Measurements from ENCODE around the gene SPSB1.
A peak's percentile ranks its signal among the peaks of the same experiment; 100 is the strongest.

SPSB1 gene

GRCh38 chr1:9314111-9314510, 21.4 kb downstream of the SPSB1 start:
- Histone ChIP-seq H3K27me3 (ENCODE audit: insufficient read depth, low read depth) (no peaks in the 10 kb centered on the region), H2AFZ (ENCODE audit: low read depth) (no peak overlapping the region), H4K20me1 (ENCODE audit: insufficient read depth) (no peaks in the 10 kb centered on the region), H3K36me3 (ENCODE audit: insufficient read depth) (no peaks in the 10 kb centered on the region), H3K27ac (peak overlapping the region; percentile 84; the same call in 1 of the 2 replicates), H3K4me2 (peak overlapping the region; percentile 96), H3K4me1 (ENCODE audit: low read depth, poor library complexity, severe bottlenecking) (peaks cover 68% of the 10 kb centered on the region), H3K79me2 (ENCODE audit: insufficient read depth, low read depth) (peaks cover 53% of the 10 kb centered on the region), H3K4me3 (IDR thresholded peaks at IDR 0.05; ENCODE audit: insufficient read depth, low read depth, low read length) (no peak overlapping the region), H3K9ac (no peak overlapping the region)
- TF ChIP-seq CTCF (conservative IDR thresholded peaks at IDR 0.05; ENCODE audit: low read depth, low read length), result no peak

- Histone ChIP-seq H3K36me3 (ENCODE audit: insufficient read depth) (no peaks in the 10 kb centered on the region), H3K9ac (peak overlapping the region; percentile 56; the same call in 1 of the 2 replicates), H3K4me2 (peak overlapping the region; percentile 96), H3K4me3 (IDR thresholded peaks at IDR 0.05; ENCODE audit: insufficient read depth, low read depth, low read length) (no peak overlapping the region), H3K27ac (peak overlapping the region; percentile 84), H3K27me3 (ENCODE audit: insufficient read depth, low read depth) (no peaks in the 10 kb centered on the region), H3K79me2 (ENCODE audit: insufficient read depth, low read depth) (peaks cover 49% of the 10 kb centered on the region), H2AFZ (ENCODE audit: low read depth) (peak overlapping the region; percentile 61), H3K4me1 (ENCODE audit: low read depth, poor library complexity, severe bottlenecking) (peaks cover 61% of the 10 kb centered on the region), H4K20me1 (ENCODE audit: insufficient read depth) (no peaks in the 10 kb centered on the region)
- TF ChIP-seq CTCF (conservative IDR thresholded peaks at IDR 0.05; ENCODE audit: low read depth, low read length), result no peak
Observed at GRCh38 chr1:9314711-9315379, 22.2 kb downstream of the SPSB1 start.

GRCh38 chr1:9315411-9316079, 22.9 kb downstream of the SPSB1 start:
- Histone ChIP-seq H3K79me2 (ENCODE audit: insufficient read depth, low read depth) (peaks cover 42% of the 10 kb centered on the region), H3K9ac (peak overlapping the region; percentile 56), H2AFZ (ENCODE audit: low read depth) (peak overlapping the region; percentile 61), H3K27me3 (ENCODE audit: insufficient read depth, low read depth) (no peaks in the 10 kb centered on the region), H3K36me3 (ENCODE audit: insufficient read depth) (no peaks in the 10 kb centered on the region), H3K27ac (peak overlapping the region; percentile 84), H4K20me1 (ENCODE audit: insufficient read depth) (no peaks in the 10 kb centered on the region), H3K4me2 (peak overlapping the region; percentile 96), H3K4me1 (ENCODE audit: low read depth, poor library complexity, severe bottlenecking) (peaks cover 54% of the 10 kb centered on the region), H3K4me3 (IDR thresholded peaks at IDR 0.05; ENCODE audit: insufficient read depth, low read depth, low read length) (no peak overlapping the region)
- TF ChIP-seq CTCF (conservative IDR thresholded peaks at IDR 0.05; ENCODE audit: low read depth, low read length), result no peak

- Histone ChIP-seq H3K27ac (peak overlapping the region; percentile 84), H3K79me2 (ENCODE audit: insufficient read depth, low read depth) (peaks cover 36% of the 10 kb centered on the region), H3K27me3 (ENCODE audit: insufficient read depth, low read depth) (no peaks in the 10 kb centered on the region), H3K4me1 (ENCODE audit: low read depth, poor library complexity, severe bottlenecking) (peaks cover 52% of the 10 kb centered on the region), H3K9ac (peak overlapping the region; percentile 56), H4K20me1 (ENCODE audit: insufficient read depth) (no peaks in the 10 kb centered on the region), H2AFZ (ENCODE audit: low read depth) (peak overlapping the region; percentile 61), H3K36me3 (ENCODE audit: insufficient read depth) (no peaks in the 10 kb centered on the region), H3K4me3 (IDR thresholded peaks at IDR 0.05; ENCODE audit: insufficient read depth, low read depth, low read length) (no peak overlapping the region), H3K4me2 (peak overlapping the region; percentile 96)
- no peak for TF ChIP-seq CTCF (conservative IDR thresholded peaks at IDR 0.05; ENCODE audit: low read depth, low read length)
Observed at GRCh38 chr1:9316080-9316444, 23.4 kb downstream of the SPSB1 start.

All from KMS-11 (cell line).